Activated effector memory CD4-positive, alpha-beta T cell treated with anti-CD3 and anti-CD28 coated beads, Interleukin-2, amount 50 U/mL, for 16 hours (primary cell): Measurements from ENCODE around the gene GAL3ST2.
"Not testable (repeated sequence)": the region's sequence is repeated elsewhere in the genome, so short reads cannot be mapped to it uniquely, and the experiment has no call there.

Experiments used
- DNase-seq: peaks from one replicate; pipeline ENCODE4 v3.0.0-alpha.2; 2020

The GAL3ST2 gene

GRCh38 chr2:241810307-241811200 lies 33.9 kb downstream of the GAL3ST2 start:
- DNase-seq = no peak

DNA sequence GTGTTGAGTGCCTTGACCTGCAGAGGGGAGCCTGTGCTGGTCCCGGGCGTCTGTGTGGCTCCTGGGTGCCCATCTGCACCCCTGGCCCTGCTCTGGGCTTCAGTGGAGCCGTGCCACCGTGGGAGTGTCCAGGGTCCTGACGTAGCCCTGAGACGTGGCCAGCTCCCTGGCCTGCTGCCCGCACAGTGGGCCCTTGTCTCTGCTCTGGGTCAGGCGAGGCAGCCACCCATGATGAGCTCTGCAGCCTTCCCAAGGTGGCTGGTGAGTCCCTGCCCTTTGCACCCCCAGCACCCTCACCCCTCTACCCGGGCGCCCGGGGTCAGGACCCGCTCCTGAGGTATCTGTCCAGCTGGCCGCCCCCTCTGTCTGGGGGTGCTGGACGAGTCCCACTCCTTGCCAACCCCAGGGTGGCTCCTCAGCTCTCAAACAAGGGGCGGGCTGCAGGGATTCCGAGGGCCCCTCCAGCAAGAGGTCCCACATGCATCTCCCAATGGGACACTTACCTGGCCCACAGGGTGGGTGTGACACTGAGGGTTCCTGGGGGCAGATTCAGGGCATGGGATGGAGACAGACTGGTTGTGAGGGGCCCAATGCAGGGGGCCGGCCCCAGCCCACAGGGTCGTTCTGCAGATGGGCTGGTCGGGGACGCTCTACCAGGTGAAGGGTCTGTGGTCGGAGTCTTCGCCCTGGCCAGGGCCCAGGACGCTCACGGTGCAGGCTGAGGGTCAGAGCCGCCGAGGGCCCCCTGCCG lies 34.8 kb downstream of the GAL3ST2 start:
- no peak for DNase-seq

GRCh38 chr2:241811952-241812729 lies 35.5 kb downstream of the GAL3ST2 start:
- DNase-seq = no peak

- DNase-seq = no peak
Measured at GRCh38 chr2:241812730-241813643, 36.4 kb downstream of the GAL3ST2 start.

DNA sequence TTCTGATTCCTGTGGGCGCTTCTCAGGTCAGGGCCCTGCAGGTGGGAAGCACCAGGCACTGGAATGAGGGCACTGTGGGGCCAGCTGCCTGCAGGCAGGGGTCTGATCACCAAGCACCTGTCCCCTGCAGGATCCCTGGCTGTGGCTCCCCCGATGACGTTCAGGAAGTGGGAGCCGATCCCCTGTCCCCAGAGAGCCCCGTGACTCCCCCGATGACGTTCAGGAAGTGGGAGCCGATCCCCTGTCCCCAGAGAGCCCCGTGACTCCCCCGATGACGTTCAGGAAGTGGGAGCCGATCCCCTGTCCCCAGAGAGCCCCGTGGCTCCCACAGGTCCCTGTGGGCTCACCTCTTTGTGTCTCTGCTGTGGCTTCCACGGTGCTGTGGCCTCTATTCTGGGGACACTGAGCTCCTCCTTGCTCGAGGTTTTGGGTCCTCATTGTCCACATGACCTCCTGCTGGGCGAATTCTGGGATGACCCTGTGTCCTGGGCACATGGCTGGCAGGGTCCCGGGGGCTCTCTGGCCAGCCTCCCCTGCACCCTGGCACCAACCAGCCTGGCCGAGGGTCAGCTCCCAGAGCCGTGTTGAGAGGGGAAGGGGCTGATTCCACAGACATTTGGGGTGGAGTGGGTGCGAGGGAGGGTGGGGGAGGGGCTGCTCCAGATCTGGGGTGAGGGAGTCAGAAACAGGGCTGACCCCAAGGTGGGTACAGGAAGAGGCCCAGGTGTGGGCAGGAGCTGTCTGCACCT lies 37.2 kb downstream of the GAL3ST2 start:
- DNase-seq = no peak

- no peak for DNase-seq
Measured at GRCh38 chr2:241814393-241814642, 37.7 kb downstream of the GAL3ST2 start.

GRCh38 chr2:241814643-241815476 lies 38.2 kb downstream of the GAL3ST2 start:
- no peak for DNase-seq

DNA sequence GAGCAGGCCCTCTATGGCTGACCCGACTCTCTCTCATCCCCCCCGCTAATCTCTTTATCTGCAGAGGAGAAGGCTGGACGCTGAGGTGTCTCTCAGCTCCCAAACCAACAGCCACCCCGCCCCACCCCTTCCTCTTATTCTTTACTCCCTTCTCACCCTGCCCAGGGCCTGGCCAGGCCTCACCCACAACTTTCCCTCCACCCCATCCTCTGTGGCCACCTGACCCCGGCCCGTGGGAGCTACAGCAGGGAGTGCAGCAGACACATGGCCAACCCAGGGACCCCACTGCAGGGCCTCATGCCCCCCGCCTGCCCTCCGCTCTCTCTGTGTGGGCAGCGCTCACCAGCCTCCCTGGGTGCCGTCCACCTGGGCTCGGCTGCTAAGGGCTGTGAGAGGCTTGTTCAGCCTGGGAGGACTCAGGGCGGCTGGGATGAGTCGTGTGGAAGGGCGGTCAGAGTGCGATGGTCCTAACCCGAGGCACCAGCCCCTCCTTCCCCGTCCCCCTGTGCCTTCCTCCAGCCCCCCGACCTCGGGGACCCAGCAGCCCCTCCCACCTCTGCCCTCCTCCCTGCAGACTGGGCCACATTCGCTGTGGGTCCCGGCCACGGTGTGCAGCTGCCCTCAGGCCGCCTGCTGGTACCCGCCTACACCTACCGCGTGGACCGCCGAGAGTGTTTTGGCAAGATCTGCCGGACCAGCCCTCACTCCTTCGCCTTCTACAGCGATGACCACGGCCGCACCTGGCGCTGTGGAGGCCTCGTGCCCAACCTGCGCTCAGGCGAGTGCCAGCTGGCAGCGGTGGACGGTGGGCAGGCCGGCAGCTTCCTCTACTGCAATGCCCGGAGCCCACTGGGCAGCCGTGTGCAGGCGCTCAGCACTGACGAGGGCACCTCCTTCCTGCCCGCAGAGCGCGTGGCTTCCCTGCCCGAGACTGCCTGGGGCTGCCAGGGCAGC lies 39.1 kb downstream of the GAL3ST2 start:
- peak; percentile 59 for DNase-seq

GRCh38 chr2:241816431-241817121 lies 40.0 kb downstream of the GAL3ST2 start:
- DNase-seq = peak; percentile 58

DNA sequence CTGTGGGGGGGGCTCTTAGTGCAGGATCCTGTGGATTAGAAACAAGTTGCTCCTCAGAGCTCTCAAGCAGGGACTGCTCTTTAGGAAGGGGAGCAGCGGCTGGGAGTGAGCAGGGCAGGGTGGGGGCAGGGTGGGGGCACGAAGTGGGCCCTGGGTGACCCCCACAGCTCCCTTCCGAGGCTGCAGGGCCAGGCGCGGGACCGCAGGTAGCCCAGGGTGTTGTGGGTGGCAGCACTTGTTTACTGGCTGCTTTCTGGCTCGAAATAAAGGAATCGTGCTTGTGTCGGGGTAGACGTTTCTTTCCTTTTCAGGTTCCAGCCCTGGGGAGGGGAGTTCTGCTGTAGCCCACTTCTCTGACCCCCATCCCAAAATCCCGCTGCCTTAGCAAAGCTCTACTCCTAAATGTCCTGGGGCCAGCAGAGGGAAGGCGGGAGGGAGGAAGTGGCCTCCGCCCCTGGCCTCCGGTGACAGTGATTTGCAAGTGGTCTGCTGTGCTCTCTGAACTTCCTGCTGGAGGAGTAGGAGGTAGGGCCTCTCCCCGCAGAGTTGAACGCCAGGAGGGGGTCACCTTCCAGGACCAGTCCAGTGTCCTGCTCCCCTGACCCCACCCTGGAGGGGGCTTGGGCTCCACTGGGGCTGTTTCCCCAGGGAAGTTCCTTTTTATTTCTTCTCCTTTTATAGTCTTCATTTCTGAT lies 40.7 kb downstream of the GAL3ST2 start:
- peak; percentile 63 for DNase-seq

DNA sequence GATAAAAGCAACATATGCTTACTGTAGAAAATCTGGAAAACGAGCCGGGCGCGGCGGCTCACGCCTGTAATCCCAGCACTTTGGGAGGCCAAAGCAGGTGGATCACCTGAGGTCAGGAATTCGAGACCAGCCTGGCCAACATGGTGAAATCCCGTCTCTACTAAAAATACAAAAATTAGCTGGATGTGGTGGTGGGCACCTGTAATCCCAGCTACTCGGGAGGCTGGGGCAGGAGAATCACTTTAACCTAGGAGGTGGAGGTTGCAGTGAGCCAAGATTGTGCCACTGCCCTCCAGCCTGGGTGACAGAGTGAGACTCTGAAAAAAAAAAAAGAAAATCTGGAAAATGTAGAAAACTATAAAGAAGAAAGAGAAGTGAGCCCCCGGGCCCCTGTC lies 41.2 kb downstream of the GAL3ST2 start:
- DNase-seq = not testable (repeated sequence)

GRCh38 chr2:241818229-241818942 lies 41.8 kb downstream of the GAL3ST2 start:
- no peak for DNase-seq

DNA sequence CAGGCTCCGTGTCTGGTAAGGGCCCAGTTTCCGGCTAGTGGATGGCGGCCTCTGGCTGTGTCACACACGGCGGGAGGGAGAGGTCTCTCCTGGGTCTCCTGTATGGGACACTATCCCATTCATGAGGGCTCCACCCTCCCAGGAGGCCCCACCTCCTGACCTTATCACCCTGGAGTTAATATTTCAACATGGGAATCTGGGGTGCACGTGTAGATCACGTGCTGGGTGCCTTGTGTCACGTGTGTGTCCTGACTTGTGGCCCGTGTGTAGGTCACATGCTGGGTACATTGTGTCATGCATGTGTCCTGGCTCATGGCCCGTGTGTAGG lies 42.3 kb downstream of the GAL3ST2 start:
- no peak for DNase-seq

DNA sequence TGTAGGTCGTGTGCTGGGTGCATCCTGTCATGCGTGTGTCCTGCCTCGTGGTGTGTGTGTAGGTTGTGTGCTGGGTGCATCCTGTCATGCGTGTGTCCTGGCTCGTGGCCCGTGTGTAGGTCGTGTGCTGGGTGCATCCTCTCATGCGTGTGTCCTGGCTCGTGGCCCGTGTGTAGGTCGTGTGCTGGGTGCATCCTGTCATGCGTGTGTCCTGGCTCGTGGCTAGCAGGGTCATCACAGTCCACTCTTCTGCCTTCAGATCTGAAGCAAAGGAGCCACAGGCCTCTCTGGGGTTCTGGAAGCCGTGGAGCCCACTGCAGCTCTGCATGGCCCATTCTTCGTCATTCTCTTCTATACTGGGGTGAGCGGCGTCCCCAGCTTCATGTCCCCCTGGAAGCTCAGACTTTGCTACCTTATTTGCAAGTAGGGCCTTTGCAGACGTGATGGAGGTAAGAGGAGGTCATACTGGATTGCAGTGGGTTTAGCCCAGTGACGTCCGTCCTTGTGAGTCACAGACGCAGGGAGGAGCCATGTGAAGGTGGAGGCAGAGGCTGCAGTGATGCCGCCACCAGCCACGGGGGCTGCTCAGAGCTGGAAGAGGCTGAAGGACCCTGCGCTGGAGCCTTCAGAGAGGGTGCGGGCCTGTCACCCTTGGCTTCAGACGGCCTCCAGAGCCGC lies 43.5 kb downstream of the GAL3ST2 start:
- not testable (repeated sequence) for DNase-seq

- peak; percentile 53 for DNase-seq
Measured at GRCh38 chr2:241820625-241821384, 44.2 kb downstream of the GAL3ST2 start.
